HEK293T (cell line): ENCODE results near the gene PNPLA4.

Experiments
- CTCF ChIA-PET: fragments of 350-600 bp; formaldehyde crosslinking; extraction: SDS; loops from one replicate; lab custom pipeline; 2021; ENCODE audit warnings: antibody characterized with exemption, inconsistent platforms; lab: Yijun Ruan, JAX
- POLR2A ChIA-PET: fragments of 350-600 bp; formaldehyde crosslinking; extraction: SDS; loops from one replicate; lab custom pipeline; 2020; ENCODE audit warnings: antibody characterized with exemption, inconsistent platforms; lab: Yijun Ruan, JAX
- DNase-seq: peaks from one replicate; pipeline ENCODE4 v3.0.0; 2012; ENCODE audit warnings: mixed read lengths; ENCODE audit errors: extremely low spot score
- ARNT ChIP-seq: fragments of 450-650 bp; IDR thresholded peaks from 2 replicates; pipeline ENCODE4 v1.6.1; 2017; ENCODE audit warnings: mild to moderate bottlenecking
- BHLHE40 ChIP-seq: fragments of 450-650 bp; IDR thresholded peaks from 2 replicates; pipeline ENCODE4 v1.6.1; 2016; ENCODE audit warnings: mild to moderate bottlenecking, moderate library complexity, borderline replicate concordance
- CTBP1 ChIP-seq: fragments of 450-650 bp; IDR thresholded peaks from 2 replicates; pipeline ENCODE4 v1.6.1; 2016; ENCODE audit warnings: borderline replicate concordance
- ELF4 ChIP-seq: fragments of 450-650 bp; IDR thresholded peaks from 2 replicates; pipeline ENCODE4 v1.6.1; 2017; ENCODE audit warnings: antibody characterized with exemption
- FOXA1 ChIP-seq: fragments of 450-650 bp; IDR thresholded peaks from 2 replicates; pipeline ENCODE4 v1.6.1; 2016; ENCODE audit warnings: mild to moderate bottlenecking
- FOXK2 ChIP-seq: fragments of 450-650 bp; IDR thresholded peaks from 2 replicates; pipeline ENCODE4 v1.6.1; 2016; ENCODE audit warnings: mild to moderate bottlenecking
- FOXM1 ChIP-seq: fragments of 450-650 bp; IDR thresholded peaks from 2 replicates; pipeline ENCODE4 v1.6.1; 2017; ENCODE audit warnings: mild to moderate bottlenecking, borderline replicate concordance
- HDGF ChIP-seq: fragments of 450-650 bp; IDR thresholded peaks from 2 replicates; pipeline ENCODE4 v1.6.1; 2017; ENCODE audit warnings: antibody characterized with exemption, borderline replicate concordance
- L3MBTL2 ChIP-seq: fragments of 450-650 bp; conservative IDR thresholded peaks from 2 replicates; pipeline ENCODE4 v1.6.1; 2016; ENCODE audit warnings: mild to moderate bottlenecking
- LEF1 ChIP-seq: fragments of 450-650 bp; IDR thresholded peaks from 2 replicates; pipeline ENCODE4 v1.6.1; 2017; ENCODE audit warnings: mild to moderate bottlenecking, borderline replicate concordance
- NFRKB ChIP-seq: fragments of 450-650 bp; IDR thresholded peaks from 2 replicates; pipeline ENCODE4 v1.6.1; 2016; ENCODE audit warnings: mild to moderate bottlenecking, moderate library complexity
- SP1 ChIP-seq: fragments of 450-650 bp; IDR thresholded peaks from 2 replicates; pipeline ENCODE4 v1.6.1; 2017
- SUZ12 ChIP-seq: fragments of 450-650 bp; IDR thresholded peaks from 2 replicates; pipeline ENCODE4 v1.6.1; 2016; ENCODE audit warnings: mild to moderate bottlenecking
- TARDBP ChIP-seq: fragments of 450-650 bp; IDR thresholded peaks from 2 replicates; pipeline ENCODE4 v1.6.1; 2016
- ZNF384 ChIP-seq: fragments of 450-650 bp; IDR thresholded peaks from 2 replicates; pipeline ENCODE4 v1.6.1; 2016
- TF ChIP-seq, protein P1 (sequence below): fragments of 450-650 bp; IDR thresholded peaks from 2 replicates; pipeline ENCODE4 v1.6.1; 2016

The PNPLA4 gene

GRCh38 chrX:7891928-7892327, 35.3 kb downstream of the PNPLA4 start:
- TF ChIP-seq, protein P1, sequence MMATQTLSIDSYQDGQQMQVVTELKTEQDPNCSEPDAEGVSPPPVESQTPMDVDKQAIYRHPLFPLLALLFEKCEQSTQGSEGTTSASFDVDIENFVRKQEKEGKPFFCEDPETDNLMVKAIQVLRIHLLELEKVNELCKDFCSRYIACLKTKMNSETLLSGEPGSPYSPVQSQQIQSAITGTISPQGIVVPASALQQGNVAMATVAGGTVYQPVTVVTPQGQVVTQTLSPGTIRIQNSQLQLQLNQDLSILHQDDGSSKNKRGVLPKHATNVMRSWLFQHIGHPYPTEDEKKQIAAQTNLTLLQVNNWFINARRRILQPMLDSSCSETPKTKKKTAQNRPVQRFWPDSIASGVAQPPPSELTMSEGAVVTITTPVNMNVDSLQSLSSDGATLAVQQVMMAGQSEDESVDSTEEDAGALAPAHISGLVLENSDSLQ = no peak
- TF ChIP-seq LEF1 = no peak
- TF ChIP-seq ELF4 = no peak
- TF ChIP-seq BHLHE40 = no peak
- TF ChIP-seq ZNF384 = no peak
- no peak for TF ChIP-seq SUZ12
- DNase-seq = no peak
- CTCF ChIA-PET = no interaction called here
- POLR2A ChIA-PET = no interaction called here

DNA sequence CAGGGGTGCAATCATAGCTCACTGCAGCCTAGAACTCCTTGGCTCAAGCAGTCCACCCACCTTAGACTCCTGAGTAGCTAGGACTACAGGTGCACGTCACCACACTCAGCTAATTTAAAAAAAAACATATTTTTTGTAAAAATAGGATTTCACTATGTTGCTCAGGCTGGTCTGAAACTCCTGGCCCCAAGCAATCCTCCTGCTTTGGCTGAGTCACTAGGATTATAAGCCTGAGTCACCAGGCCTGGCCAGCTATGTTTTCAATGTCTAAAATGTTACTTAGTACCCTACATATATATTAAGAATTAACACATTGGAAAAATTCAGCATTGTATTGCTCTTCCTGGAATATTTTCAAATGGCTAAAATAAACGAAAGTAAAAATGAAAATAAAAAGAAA, 37.5 kb downstream of the PNPLA4 start:
- TF ChIP-seq ELF4 (no peak), HDGF (no peak), FOXM1 (no peak)
- DNase-seq = no peak
- CTCF ChIA-PET = no interaction called here
- POLR2A ChIA-PET = no interaction called here

DNA sequence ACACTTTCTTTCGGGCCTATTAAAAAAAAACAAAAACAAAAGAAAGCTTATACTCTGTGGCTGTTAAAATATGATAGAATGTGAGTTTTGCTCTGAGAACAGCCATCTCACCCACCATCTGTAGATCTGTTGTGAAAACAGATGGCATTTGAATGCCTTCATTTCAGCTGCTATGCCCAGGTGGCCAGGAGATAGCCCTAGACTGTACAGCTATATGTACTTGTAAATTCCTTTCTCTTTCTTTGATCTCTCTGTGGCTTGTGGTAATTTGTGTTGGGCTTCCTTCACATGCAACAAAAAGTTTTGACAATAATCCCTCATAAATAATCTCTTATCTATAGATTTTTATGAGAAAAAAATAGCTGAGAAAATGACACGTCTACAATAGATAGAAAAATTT, 38.1 kb downstream of the PNPLA4 start:
- TF ChIP-seq LEF1 = no peak
- TF ChIP-seq CTBP1 = no peak
- no peak for TF ChIP-seq TARDBP
- TF ChIP-seq FOXK2 = no peak
- TF ChIP-seq ELF4 = no peak
- no peak for TF ChIP-seq FOXA1
- TF ChIP-seq ARNT = no peak
- TF ChIP-seq SUZ12 = no peak
- no peak for TF ChIP-seq ZNF384
- TF ChIP-seq L3MBTL2 = no peak
- TF ChIP-seq, protein P1 = no peak
- no peak for TF ChIP-seq NFRKB
- no peak for TF ChIP-seq SP1
- DNase-seq = no peak
- ChIA-PET POLR2A (no interaction called here), CTCF (no interaction called here)

DNA sequence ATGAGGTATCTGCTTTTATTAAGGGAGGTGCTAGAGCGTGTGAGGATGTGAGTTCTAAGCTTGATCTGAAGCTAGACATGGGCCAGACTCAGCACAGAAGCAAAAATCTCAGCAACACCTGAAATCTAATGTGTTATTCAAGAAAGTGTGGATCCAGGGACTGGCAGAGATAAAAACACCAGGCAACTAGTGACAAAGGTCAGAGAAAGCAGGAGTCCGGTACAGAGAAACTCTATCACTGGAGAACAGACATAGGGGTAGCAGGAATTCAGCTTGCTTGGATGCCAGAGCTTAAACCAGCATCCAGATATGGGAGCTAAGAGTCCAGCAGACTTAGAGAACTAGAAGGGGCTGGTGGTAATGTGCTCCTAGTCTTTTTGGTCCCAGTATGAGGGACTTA, 50.3 kb downstream of the PNPLA4 start:
- TF ChIP-seq FOXK2 (no peak), NFRKB (no peak), BHLHE40 (no peak)
- no peak for DNase-seq
- ChIA-PET POLR2A (no interaction called here), CTCF (no interaction called here)

- ChIA-PET CTCF (no interaction called here), POLR2A (no interaction called here)
- no peak for TF ChIP-seq FOXK2
- TF ChIP-seq FOXM1 = no peak
- DNase-seq = no peak
Observed at GRCh38 chrX:7872042-7872441, 55.2 kb downstream of the PNPLA4 start.

- TF ChIP-seq NFRKB = no peak
- no peak for TF ChIP-seq FOXK2
- TF ChIP-seq, protein P1 = no peak
- TF ChIP-seq BHLHE40 = no peak
- no peak for TF ChIP-seq SP1
- TF ChIP-seq FOXA1 = no peak
- no peak for TF ChIP-seq FOXM1
- no peak for TF ChIP-seq ARNT
- TF ChIP-seq ZNF384 = no peak
- TF ChIP-seq ELF4 = no peak
- no peak for TF ChIP-seq HDGF
- TF ChIP-seq L3MBTL2 = no peak
- TF ChIP-seq TARDBP = no peak
- no peak for TF ChIP-seq CTBP1
- no peak for TF ChIP-seq SUZ12
- no peak for TF ChIP-seq LEF1
- CTCF ChIA-PET = interaction anchor here (0.7 kb wide), 1 partner anchor 12 kb away, joined by 5 read pairs; no protein-coding TSS in a partner anchor
- no peak for DNase-seq
- POLR2A ChIA-PET = no interaction called here
Observed at GRCh38 chrX:7852166-7852565, 75.0 kb downstream of the PNPLA4 start.
